ENCODE data around the gene CTNNBL1. TPM values are rescaled to one million over a fixed set of nuclear protein-coding genes. Genes with fewer than 3 reads are reported as not detected.
"Not testable (repeated sequence)": the region's sequence is repeated elsewhere in the genome, so short reads cannot be mapped to it uniquely, and the experiment has no call there.

The CTNNBL1 gene
- total and polyA plus RNA-seq, 8 donors, result 10.5 to 148 (median 42.0) TPM

- intact Hi-C loops (cut with DNase I; ENCODE audit: low total_unique reads), result no loop called here
- Histone ChIP-seq H3K9me3 (no peaks in the 10 kb centered on the region), H3K27me3 (peaks cover 0 to 3% (median 0%) of the 10 kb centered on the region in 3 donors), H3K4me3 (no peak overlapping the region), H3K27ac (no peak overlapping the region), H3K36me3 (no peaks in the 10 kb centered on the region), H3K4me1 (no peaks in the 10 kb centered on the region)
- no peak for DNase-seq
- WGBS, 5 donors, result 72 to 86% (median 77%) methylated on average over 6 of the region's 6 CpGs
- TF ChIP-seq POLR2A (IDR thresholded peaks at IDR 0.05) (no peak), POLR2AphosphoS5 (IDR thresholded peaks at IDR 0.05) (no peak), EP300 (IDR thresholded peaks at IDR 0.05) (no peak), CTCF (IDR thresholded peaks at IDR 0.05) (no peak)
Measured at GRCh38 chr20:37656945-37657344, 36.9 kb upstream of the CTNNBL1 start.

- intact Hi-C loops (cut with DNase I; ENCODE audit: low total_unique reads), result no loop called here
- no peak overlapping the region for H3K4me3 ChIP-seq
- no peaks in the 10 kb centered on the region for H3K27me3 ChIP-seq
- DNase-seq, result peak in 1 of 2 donors; percentile 9
- H3K4me1 ChIP-seq, result no peaks in the 10 kb centered on the region
- no peaks in the 10 kb centered on the region for H3K36me3 ChIP-seq
- H3K27ac ChIP-seq, result no peak overlapping the region
- no peaks in the 10 kb centered on the region for H3K9me3 ChIP-seq
- WGBS, 5 donors, result 50 to 65% (median 58%) methylated on average over 6 of the region's 6 CpGs
- no peak for TF ChIP-seq POLR2AphosphoS5 (IDR thresholded peaks at IDR 0.05)
- TF ChIP-seq EP300 (IDR thresholded peaks at IDR 0.05), result no peak
- TF ChIP-seq POLR2A (IDR thresholded peaks at IDR 0.05), result no peak
- no peak for TF ChIP-seq CTCF (IDR thresholded peaks at IDR 0.05)
Measured at GRCh38 chr20:37657924-37658804, 35.7 kb upstream of the CTNNBL1 start.

- Histone ChIP-seq H3K36me3 (no peaks in the 10 kb centered on the region), H3K4me1 (no peaks in the 10 kb centered on the region), H3K27me3 (no peaks in the 10 kb centered on the region), H3K9me3 (no peaks in the 10 kb centered on the region), H3K4me3 (no peak overlapping the region), H3K27ac (no peak overlapping the region)
- WGBS, 5 donors, result 53 to 67% (median 63%) methylated on average over 6 of the region's 6 CpGs
- intact Hi-C loops (cut with DNase I; ENCODE audit: low total_unique reads), result no loop called here
- no peak for TF ChIP-seq POLR2A (IDR thresholded peaks at IDR 0.05)
- TF ChIP-seq CTCF (IDR thresholded peaks at IDR 0.05), result no peak
- TF ChIP-seq EP300 (IDR thresholded peaks at IDR 0.05), result no peak
- TF ChIP-seq POLR2AphosphoS5 (IDR thresholded peaks at IDR 0.05), result no peak
- DNase-seq, result no peak
Measured at GRCh38 chr20:37661519-37661918, 32.3 kb upstream of the CTNNBL1 start.

- Histone ChIP-seq H3K27me3 (no peaks in the 10 kb centered on the region), H3K4me3 (no peak overlapping the region), H3K36me3 (no peaks in the 10 kb centered on the region), H3K9me3 (no peaks in the 10 kb centered on the region), H3K27ac (no peak overlapping the region), H3K4me1 (no peaks in the 10 kb centered on the region)
- intact Hi-C loops (cut with DNase I; ENCODE audit: low total_unique reads), result no loop called here
- no peak for TF ChIP-seq EP300 (IDR thresholded peaks at IDR 0.05)
- TF ChIP-seq POLR2A (IDR thresholded peaks at IDR 0.05), result no peak
- TF ChIP-seq POLR2AphosphoS5 (IDR thresholded peaks at IDR 0.05), result no peak
- TF ChIP-seq CTCF (IDR thresholded peaks at IDR 0.05), result no peak
- 60 to 70% (median 63%) methylated on average over 3 of the region's 3 CpGs for WGBS, 5 donors
- DNase-seq, result no peak
Measured at GRCh38 chr20:37662308-37662707, 31.5 kb upstream of the CTNNBL1 start.

- not testable (repeated sequence) for DNase-seq
- 87 to 95% (median 92%) methylated on average over 4 of the region's 4 CpGs for WGBS, 5 donors
Measured at GRCh38 chr20:37664595-37664994, 29.2 kb upstream of the CTNNBL1 start.

More at GRCh38 chr20:37664595-37664994, 29.2 kb upstream of the CTNNBL1 start:
- H3K27ac ChIP-seq; H3K4me1 ChIP-seq; H3K4me3 ChIP-seq; intact Hi-C loops (cut with DNase I; ENCODE audit: low total_unique reads); H3K9me3 ChIP-seq; H3K36me3 ChIP-seq: not testable (repeated sequence)
- peaks cover 0 to 12% (median 0%) of the 10 kb centered on the region in 3 donors for H3K27me3 ChIP-seq

All from stomach (tissue), 9 donors.